ENCODE measurements around the gene LAMB3.
A peak's percentile ranks its signal among the peaks of the same experiment; 100 is the strongest.

Gene LAMB3

DNA sequence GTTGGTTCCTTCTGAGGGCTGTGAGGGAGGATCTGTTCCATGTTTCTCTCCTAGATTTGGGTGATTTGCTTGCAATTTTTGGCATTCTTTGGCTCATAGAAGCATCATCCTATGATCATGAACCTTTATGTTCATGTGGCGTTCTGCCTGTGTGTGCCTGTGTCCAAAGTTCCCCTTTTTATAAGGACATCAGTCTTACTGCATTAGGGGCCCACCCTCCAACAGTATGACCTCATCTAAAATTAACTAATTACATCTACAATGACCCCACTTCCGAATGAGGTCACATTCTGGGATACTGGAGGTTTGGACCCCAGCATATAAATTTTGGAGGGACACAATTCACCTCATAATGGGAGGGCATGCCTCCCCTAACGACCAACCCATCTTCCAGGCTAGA lies 81.5 kb downstream of the LAMB3 start:
- TF ChIP-seq SP1 (IDR thresholded peaks at IDR 0.05): no peak
- no peak for TF ChIP-seq TARDBP (IDR thresholded peaks at IDR 0.05)
- TF ChIP-seq L3MBTL2 (conservative IDR thresholded peaks at IDR 0.05): no peak
- TF ChIP-seq ZNF384 (IDR thresholded peaks at IDR 0.05): no peak
- TF ChIP-seq HDGF (IDR thresholded peaks at IDR 0.05; ENCODE audit: borderline replicate concordance): no peak
- no peak for TF ChIP-seq FOXK2 (IDR thresholded peaks at IDR 0.05)
- TF ChIP-seq, protein P1, sequence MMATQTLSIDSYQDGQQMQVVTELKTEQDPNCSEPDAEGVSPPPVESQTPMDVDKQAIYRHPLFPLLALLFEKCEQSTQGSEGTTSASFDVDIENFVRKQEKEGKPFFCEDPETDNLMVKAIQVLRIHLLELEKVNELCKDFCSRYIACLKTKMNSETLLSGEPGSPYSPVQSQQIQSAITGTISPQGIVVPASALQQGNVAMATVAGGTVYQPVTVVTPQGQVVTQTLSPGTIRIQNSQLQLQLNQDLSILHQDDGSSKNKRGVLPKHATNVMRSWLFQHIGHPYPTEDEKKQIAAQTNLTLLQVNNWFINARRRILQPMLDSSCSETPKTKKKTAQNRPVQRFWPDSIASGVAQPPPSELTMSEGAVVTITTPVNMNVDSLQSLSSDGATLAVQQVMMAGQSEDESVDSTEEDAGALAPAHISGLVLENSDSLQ (IDR thresholded peaks at IDR 0.05): no peak
- TF ChIP-seq LEF1 (IDR thresholded peaks at IDR 0.05; ENCODE audit: borderline replicate concordance): no peak
- TF ChIP-seq NFRKB (IDR thresholded peaks at IDR 0.05): no peak
- TF ChIP-seq FOXM1 (IDR thresholded peaks at IDR 0.05; ENCODE audit: borderline replicate concordance): no peak
- no peak for TF ChIP-seq BHLHE40 (IDR thresholded peaks at IDR 0.05; ENCODE audit: borderline replicate concordance)
- no peak for TF ChIP-seq FOXA1 (IDR thresholded peaks at IDR 0.05)
- ChIA-PET CTCF (no interaction called here), POLR2A (no interaction called here)
- no peak for DNase-seq (ENCODE audit: extremely low spot score)

DNA sequence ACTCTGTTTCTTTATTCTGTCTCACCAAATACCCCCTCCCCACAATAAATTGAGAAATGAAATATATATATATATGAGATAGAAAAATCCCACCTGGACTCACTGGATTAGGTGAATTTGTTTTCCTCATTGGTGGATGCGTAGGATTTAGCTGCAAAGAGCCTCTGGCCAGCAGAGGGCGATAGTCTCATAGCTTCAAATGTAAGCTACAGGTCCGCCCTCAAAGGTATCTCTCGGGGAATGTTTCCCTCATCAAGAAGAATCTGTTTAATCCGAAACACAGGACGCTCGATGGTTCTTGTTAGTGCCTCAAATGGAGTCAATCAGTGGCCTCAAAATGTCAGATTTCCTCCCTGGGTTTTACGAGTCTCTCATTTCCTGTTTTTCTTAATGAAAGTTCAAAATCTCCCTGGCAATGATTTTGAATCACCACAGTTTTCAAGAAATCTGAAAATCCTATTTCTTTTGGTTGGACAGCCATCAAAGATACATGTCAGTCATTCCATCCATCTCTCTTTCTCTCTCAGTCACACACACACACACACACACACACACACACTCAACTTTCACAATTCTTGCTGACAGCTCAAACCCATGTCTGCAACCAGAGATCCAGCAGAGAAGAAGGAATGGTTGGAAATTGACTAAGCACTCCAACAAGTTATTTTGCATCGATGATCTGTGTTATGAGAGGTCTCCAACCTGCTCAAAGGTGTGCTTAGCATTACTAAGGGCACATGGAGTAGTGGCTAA lies 82.6 kb downstream of the LAMB3 start:
- CTCF ChIA-PET: interaction anchor here (0.5 to 1.4 kb wide), 11 partner anchors 9 to 790 kb away, joined by 3 to 6 read pairs (median 3); no protein-coding TSS in a partner anchor
- POLR2A ChIA-PET: no interaction called here
- peak; percentile 71 for DNase-seq (ENCODE audit: extremely low spot score)

DNA sequence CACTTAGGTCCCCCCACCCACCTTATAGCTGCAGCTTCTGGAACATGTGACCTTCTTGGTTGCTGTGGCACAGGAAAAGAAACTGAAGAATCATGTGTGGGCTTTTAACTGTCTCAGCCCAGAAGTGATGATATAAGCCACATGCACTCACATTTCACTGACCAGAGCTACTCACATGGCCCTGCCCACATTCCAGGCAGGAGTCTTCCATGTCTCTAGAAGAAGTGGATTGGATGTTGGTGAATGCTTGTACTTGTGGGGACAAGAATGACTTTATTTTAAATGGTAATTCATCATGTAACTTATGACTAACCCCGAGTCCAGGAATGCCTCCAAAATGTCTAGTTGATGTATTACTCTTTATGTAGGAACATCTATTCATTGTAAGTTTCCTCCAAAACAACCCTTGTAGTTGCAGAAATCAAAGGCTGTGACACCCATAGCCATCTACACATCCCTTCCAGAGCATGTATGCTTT lies 84.5 kb downstream of the LAMB3 start:
- no peak for DNase-seq (ENCODE audit: extremely low spot score)
- TF ChIP-seq BHLHE40 (IDR thresholded peaks at IDR 0.05; ENCODE audit: borderline replicate concordance) (no peak), SUZ12 (IDR thresholded peaks at IDR 0.05) (no peak)
- CTCF ChIA-PET: interaction anchor here (0.7 kb wide), 2 partner anchors 40 to 57 kb away, joined by 3 read pairs; no protein-coding TSS in a partner anchor
- POLR2A ChIA-PET: no interaction called here

More for the DNA sequence above, 82.6 kb downstream of the LAMB3 start:
- TF ChIP-seq FOXK2 (IDR thresholded peaks at IDR 0.05) (no peak), FOXM1 (IDR thresholded peaks at IDR 0.05; ENCODE audit: borderline replicate concordance) (no peak), LEF1 (IDR thresholded peaks at IDR 0.05; ENCODE audit: borderline replicate concordance) (no peak), CTBP1 (IDR thresholded peaks at IDR 0.05; ENCODE audit: borderline replicate concordance) (no peak), NFRKB (IDR thresholded peaks at IDR 0.05) (no peak), ARNT (IDR thresholded peaks at IDR 0.05) (no peak), SP1 (IDR thresholded peaks at IDR 0.05) (no peak), BHLHE40 (IDR thresholded peaks at IDR 0.05; ENCODE audit: borderline replicate concordance) (no peak), FOXA1 (IDR thresholded peaks at IDR 0.05) (no peak), L3MBTL2 (conservative IDR thresholded peaks at IDR 0.05) (no peak), ELF4 (IDR thresholded peaks at IDR 0.05) (no peak), HDGF (IDR thresholded peaks at IDR 0.05; ENCODE audit: borderline replicate concordance) (no peak), ZNF384 (IDR thresholded peaks at IDR 0.05) (no peak), TARDBP (IDR thresholded peaks at IDR 0.05) (no peak), SUZ12 (IDR thresholded peaks at IDR 0.05) (no peak)
- TF ChIP-seq, protein P1 (IDR thresholded peaks at IDR 0.05): no peak

DNA sequence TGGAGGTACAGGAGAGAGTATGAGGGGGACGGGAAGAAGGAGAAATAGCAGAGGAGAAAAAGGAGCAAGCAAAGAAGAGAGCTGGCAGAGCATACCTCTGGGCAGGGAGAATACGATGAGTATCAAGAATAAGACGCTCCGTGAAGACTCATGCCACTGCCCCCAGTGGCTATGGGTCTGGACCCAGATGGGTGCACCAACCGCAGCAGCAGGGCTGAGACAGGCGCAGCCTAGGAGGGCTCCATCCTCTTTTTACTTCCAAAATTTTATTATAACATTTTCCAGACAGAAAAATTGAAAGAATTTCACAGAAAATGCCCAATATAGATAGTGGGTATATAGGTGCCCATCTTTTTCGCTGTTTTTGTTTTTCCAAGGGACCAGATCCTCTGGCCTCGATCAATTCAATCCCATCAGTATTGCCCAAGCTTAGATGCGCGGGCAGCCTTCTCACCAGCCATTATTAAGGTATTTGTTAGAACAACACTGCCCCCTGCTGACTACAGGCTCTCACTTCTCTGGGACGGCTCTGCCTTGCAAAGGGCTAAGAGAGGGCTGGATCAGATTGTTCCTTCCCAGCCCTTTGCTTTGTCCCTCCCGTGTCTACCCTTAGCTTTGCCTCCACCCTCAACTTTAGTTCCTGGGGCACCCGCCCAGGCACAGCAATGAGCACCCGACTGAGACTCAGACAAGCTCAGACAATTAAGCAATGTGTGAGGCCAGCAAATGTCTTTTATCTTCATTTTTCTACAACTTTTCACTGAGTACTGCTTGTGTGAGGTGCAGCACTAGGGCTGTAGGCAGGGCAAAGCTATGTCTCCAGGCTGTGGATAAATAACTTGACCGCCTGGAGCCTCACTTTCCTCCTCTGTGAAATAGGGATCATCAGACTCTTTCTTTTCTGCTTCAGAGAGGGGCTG lies 86.2 kb downstream of the LAMB3 start:
- TF ChIP-seq FOXM1 (IDR thresholded peaks at IDR 0.05; ENCODE audit: borderline replicate concordance) (no peak), FOXK2 (IDR thresholded peaks at IDR 0.05) (no peak), ELF4 (IDR thresholded peaks at IDR 0.05) (no peak), ZNF384 (IDR thresholded peaks at IDR 0.05) (no peak), LEF1 (IDR thresholded peaks at IDR 0.05; ENCODE audit: borderline replicate concordance) (no peak), FOXA1 (IDR thresholded peaks at IDR 0.05) (no peak), TARDBP (IDR thresholded peaks at IDR 0.05) (no peak), CTBP1 (IDR thresholded peaks at IDR 0.05; ENCODE audit: borderline replicate concordance) (no peak), BHLHE40 (IDR thresholded peaks at IDR 0.05; ENCODE audit: borderline replicate concordance) (no peak), L3MBTL2 (conservative IDR thresholded peaks at IDR 0.05) (no peak), NFRKB (IDR thresholded peaks at IDR 0.05) (no peak)
- TF ChIP-seq, protein P1 (IDR thresholded peaks at IDR 0.05): no peak
- ChIA-PET POLR2A (no interaction called here), CTCF (interaction anchor here (0.6 to 1.5 kb wide), 9 partner anchors 16 to 358 kb away, joined by 3 to 6 read pairs (median 3); no protein-coding TSS in a partner anchor)
- DNase-seq (ENCODE audit: extremely low spot score): peak; percentile 81
